Measurements from ENCODE around the gene ZNF609.
"Not testable (repeated sequence)": the region's sequence is repeated elsewhere in the genome, so short reads cannot be mapped to it uniquely, and the experiment has no call there.

The ZNF609 gene

GRCh38 chr15:64619880-64620839 is 159.8 kb downstream of the ZNF609 start:
- no peak for DNase-seq (ENCODE audit: low read depth, low spot score)

- no peak for DNase-seq (ENCODE audit: low read depth, low spot score)
Measured at GRCh38 chr15:64621056-64621455, 160.7 kb downstream of the ZNF609 start.

- DNase-seq (ENCODE audit: low read depth, low spot score), result no peak
Measured at GRCh38 chr15:64622410-64623260, 162.3 kb downstream of the ZNF609 start.

- no peak for DNase-seq (ENCODE audit: low read depth, low spot score)
Measured at GRCh38 chr15:64623347-64623996, 163.1 kb downstream of the ZNF609 start.

- DNase-seq (ENCODE audit: low read depth, low spot score), result no peak
Measured at GRCh38 chr15:64624242-64624641, 163.9 kb downstream of the ZNF609 start.

GRCh38 chr15:64629063-64629462 is 168.7 kb downstream of the ZNF609 start:
- DNase-seq (ENCODE audit: low read depth, low spot score), result no peak

- DNase-seq (ENCODE audit: low read depth, low spot score), result no peak
Measured at GRCh38 chr15:64630396-64631107, 170.2 kb downstream of the ZNF609 start.

- not testable (repeated sequence) for DNase-seq (ENCODE audit: low read depth, low spot score)
Measured at GRCh38 chr15:64632639-64633038, 172.3 kb downstream of the ZNF609 start.

- no peak for DNase-seq (ENCODE audit: low read depth, low spot score)
Measured at GRCh38 chr15:64633332-64633731, 173.0 kb downstream of the ZNF609 start.

- no peak for DNase-seq (ENCODE audit: low read depth, low spot score)
Measured at GRCh38 chr15:64634027-64634426, 173.6 kb downstream of the ZNF609 start.

GRCh38 chr15:64634576-64635498 is 174.5 kb downstream of the ZNF609 start:
- DNase-seq (ENCODE audit: low read depth, low spot score), result no peak

GRCh38 chr15:64635499-64636495 is 175.4 kb downstream of the ZNF609 start:
- DNase-seq (ENCODE audit: low read depth, low spot score), result no peak

- no peak for DNase-seq (ENCODE audit: low read depth, low spot score)
Measured at GRCh38 chr15:64636556-64636955, 176.2 kb downstream of the ZNF609 start.

- no peak for DNase-seq (ENCODE audit: low read depth, low spot score)
Measured at GRCh38 chr15:64637412-64637811, 177.0 kb downstream of the ZNF609 start.

GRCh38 chr15:64639744-64640143 is 179.4 kb downstream of the ZNF609 start:
- not testable (repeated sequence) for DNase-seq (ENCODE audit: low read depth, low spot score)

- no peak for DNase-seq (ENCODE audit: low read depth, low spot score)
Measured at GRCh38 chr15:64640146-64640871, 179.9 kb downstream of the ZNF609 start.

GRCh38 chr15:64642875-64643274 is 182.5 kb downstream of the ZNF609 start:
- no peak for DNase-seq (ENCODE audit: low read depth, low spot score)

GRCh38 chr15:64643685-64644084 is 183.3 kb downstream of the ZNF609 start:
- DNase-seq (ENCODE audit: low read depth, low spot score), result no peak

All from activated CD4-positive, CD25-positive, alpha-beta regulatory T cell treated with anti-CD3 and anti-CD28 coated beads, Interleukin-2, amount 50 U/mL, for 16 hours (primary cell).